Activated T-cell treated with anti-CD3 and anti-CD28 coated beads, Interleukin-2, amount 50 U/mL, for 24 hours (primary cell): ENCODE data around the gene VPS37B.

Experiments
- DNase-seq: peaks from one replicate; pipeline ENCODE4 v3.0.0-alpha.2; 2020
- H3K27ac Mint-ChIP-seq: 2 replicates; pipeline ENCODE4 v1.8.0; 2020; ENCODE audit warnings: mild to moderate bottlenecking, mixed read lengths
- H3K27me3 Mint-ChIP-seq: 2 replicates; pipeline ENCODE4 v1.8.0; 2020; ENCODE audit warnings: mixed read lengths
- H3K36me3 Mint-ChIP-seq: 2 replicates; pipeline ENCODE4 v1.8.0; 2020; ENCODE audit warnings: low read depth, mixed read lengths
- H3K4me1 Mint-ChIP-seq: 2 replicates; pipeline ENCODE4 v1.8.0; 2020; ENCODE audit warnings: low read depth, mixed read lengths
- H3K4me3 Mint-ChIP-seq: 2 replicates; pipeline ENCODE4 v1.8.0; 2020; ENCODE audit warnings: mild to moderate bottlenecking, moderate library complexity, mixed read lengths
- H3K9me3 Mint-ChIP-seq: 2 replicates; pipeline ENCODE4 v1.8.0; 2020; ENCODE audit warnings: mixed read lengths

Gene VPS37B

GRCh38 chr12:122849352-122850047 lies 46.4 kb downstream of the VPS37B start:
- H3K9me3 Mint-ChIP-seq, result no peaks in the 10 kb centered on the region
- no peaks in the 10 kb centered on the region for H3K4me1 Mint-ChIP-seq

GRCh38 chr12:122848471-122849351 lies 47.2 kb downstream of the VPS37B start:
- H3K36me3 Mint-ChIP-seq, result peaks cover 30% of the 10 kb centered on the region

More at GRCh38 chr12:122849352-122850047, 46.4 kb downstream of the VPS37B start:
- Mint-ChIP-seq H3K27ac (no peak overlapping the region), H3K27me3 (no peaks in the 10 kb centered on the region), H3K4me3 (no peak overlapping the region), H3K36me3 (peaks cover 32% of the 10 kb centered on the region)
- no peak for DNase-seq

DNA sequence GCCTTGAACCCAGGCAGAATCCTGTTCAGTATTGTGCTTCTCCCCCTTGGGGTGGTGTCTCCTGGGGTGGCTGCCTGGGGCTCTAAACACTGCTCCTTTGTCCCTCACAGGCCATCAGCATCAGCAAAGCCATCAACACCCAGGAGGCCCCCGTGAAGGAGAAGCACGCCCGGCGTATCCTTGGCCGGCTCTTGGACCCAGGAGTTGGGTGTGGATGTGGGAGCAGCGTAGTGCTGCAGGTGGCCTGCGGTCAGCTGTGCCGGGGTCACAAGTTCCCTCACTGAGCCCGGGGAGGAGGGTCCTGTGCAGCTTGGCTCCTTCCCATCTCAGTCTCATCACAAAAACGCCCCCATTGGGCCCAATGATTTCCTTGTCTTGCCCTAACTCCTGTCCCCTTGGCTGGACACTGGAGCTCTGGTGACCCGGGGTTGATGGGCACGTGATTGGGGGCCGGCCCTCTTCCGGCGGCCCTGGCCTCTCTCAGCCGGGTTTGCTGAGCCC lies 48.0 kb downstream of the VPS37B start:
- DNase-seq, result no peak
- Mint-ChIP-seq H3K4me3 (no peak overlapping the region), H3K27ac (peak overlapping the region; percentile 18), H3K4me1 (peaks cover 1% of the 10 kb centered on the region), H3K27me3 (no peaks in the 10 kb centered on the region), H3K36me3 (peaks cover 30% of the 10 kb centered on the region), H3K9me3 (no peaks in the 10 kb centered on the region)

More at GRCh38 chr12:122848471-122849351, 47.2 kb downstream of the VPS37B start:
- DNase-seq, result no peak
- H3K27me3 Mint-ChIP-seq, result no peaks in the 10 kb centered on the region
- H3K4me1 Mint-ChIP-seq, result peaks cover under 1% of the 10 kb centered on the region
- H3K4me3 Mint-ChIP-seq, result no peak overlapping the region
- no peak overlapping the region for H3K27ac Mint-ChIP-seq
- no peaks in the 10 kb centered on the region for H3K9me3 Mint-ChIP-seq

DNA sequence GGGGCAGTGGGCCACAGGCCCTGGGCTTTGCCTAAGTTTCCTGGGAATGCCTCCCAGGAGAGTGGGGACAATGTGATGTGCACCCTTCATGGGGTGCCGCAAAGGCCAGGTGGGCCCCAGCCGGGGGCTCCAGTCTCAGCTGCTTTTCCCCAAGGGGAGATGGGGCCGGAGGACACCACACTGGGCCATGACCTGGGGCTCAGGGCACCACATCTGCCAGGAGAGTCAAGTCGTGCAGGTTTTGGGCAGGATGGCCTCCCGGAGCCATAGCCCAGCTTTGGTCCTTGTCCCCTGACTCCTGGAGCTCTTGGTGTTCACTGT lies 48.4 kb downstream of the VPS37B start:
- peak overlapping the region; percentile 18 for H3K27ac Mint-ChIP-seq
- H3K4me1 Mint-ChIP-seq, result peaks cover 1% of the 10 kb centered on the region
- no peak overlapping the region for H3K4me3 Mint-ChIP-seq
- H3K27me3 Mint-ChIP-seq, result no peaks in the 10 kb centered on the region
- H3K9me3 Mint-ChIP-seq, result no peaks in the 10 kb centered on the region
- H3K36me3 Mint-ChIP-seq, result peaks cover 27% of the 10 kb centered on the region
- no peak for DNase-seq

DNA sequence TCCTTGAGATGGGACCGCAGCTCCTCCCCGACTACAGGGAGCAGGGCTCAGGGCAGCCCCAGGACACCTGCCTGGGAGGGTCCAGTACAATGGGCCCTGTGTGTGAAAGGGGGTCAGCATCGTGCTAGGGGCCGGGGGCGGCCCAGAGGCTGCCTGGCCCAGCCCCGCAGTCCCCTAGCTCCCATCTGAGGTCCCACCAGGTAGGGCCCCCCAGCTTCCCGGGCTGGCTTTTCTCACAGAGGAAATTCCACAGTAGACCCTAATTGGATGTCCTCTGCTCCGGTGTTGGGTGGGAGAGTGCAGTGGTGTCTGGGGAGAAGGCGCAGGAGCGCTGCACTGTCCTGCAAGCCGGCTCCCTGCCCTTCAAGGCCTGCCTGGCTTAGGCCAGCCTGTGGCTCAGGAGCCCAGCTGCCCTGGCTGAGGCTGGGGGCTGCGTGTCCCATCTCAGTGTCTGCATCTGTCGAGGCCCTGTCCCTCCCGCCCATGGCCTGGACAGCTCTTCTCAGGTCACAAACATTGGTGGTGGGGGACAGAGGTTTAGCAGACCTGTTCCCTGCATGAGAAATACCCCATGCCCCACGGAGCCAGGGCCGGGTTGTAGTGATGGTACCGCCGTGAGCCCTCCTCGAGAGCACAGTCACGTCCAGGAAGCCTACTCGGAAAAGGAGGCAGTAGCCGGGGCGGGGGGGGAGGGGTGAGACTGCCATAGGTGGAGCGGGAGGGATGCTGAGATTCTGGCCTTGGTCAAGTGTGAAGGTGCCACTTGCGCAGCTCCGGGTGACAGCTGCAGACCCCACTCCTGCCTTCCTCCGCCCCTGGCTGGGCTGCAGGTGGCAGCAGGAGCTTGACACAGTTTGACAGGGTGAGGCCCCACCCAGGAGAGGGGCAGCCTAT lies 49.1 kb downstream of the VPS37B start:
- Mint-ChIP-seq H3K27me3 (no peaks in the 10 kb centered on the region), H3K9me3 (no peaks in the 10 kb centered on the region), H3K4me3 (no peak overlapping the region), H3K4me1 (peaks cover 1% of the 10 kb centered on the region), H3K27ac (no peak overlapping the region), H3K36me3 (peaks cover 21% of the 10 kb centered on the region)
- no peak for DNase-seq

GRCh38 chr12:122845865-122846621 lies 49.9 kb downstream of the VPS37B start:
- peaks cover 6% of the 10 kb centered on the region for H3K4me1 Mint-ChIP-seq
- no peak overlapping the region for H3K4me3 Mint-ChIP-seq
- DNase-seq, result no peak
- no peak overlapping the region for H3K27ac Mint-ChIP-seq
- H3K27me3 Mint-ChIP-seq, result no peaks in the 10 kb centered on the region
- H3K9me3 Mint-ChIP-seq, result no peaks in the 10 kb centered on the region
- H3K36me3 Mint-ChIP-seq, result peaks cover 16% of the 10 kb centered on the region

- no peak overlapping the region for H3K4me3 Mint-ChIP-seq
- no peaks in the 10 kb centered on the region for H3K9me3 Mint-ChIP-seq
- DNase-seq, result no peak
- H3K27me3 Mint-ChIP-seq, result no peaks in the 10 kb centered on the region
- peaks cover 10% of the 10 kb centered on the region for H3K4me1 Mint-ChIP-seq
- peaks cover 13% of the 10 kb centered on the region for H3K36me3 Mint-ChIP-seq
- H3K27ac Mint-ChIP-seq, result no peak overlapping the region
Observed at GRCh38 chr12:122845041-122845864, 50.7 kb downstream of the VPS37B start.

DNA sequence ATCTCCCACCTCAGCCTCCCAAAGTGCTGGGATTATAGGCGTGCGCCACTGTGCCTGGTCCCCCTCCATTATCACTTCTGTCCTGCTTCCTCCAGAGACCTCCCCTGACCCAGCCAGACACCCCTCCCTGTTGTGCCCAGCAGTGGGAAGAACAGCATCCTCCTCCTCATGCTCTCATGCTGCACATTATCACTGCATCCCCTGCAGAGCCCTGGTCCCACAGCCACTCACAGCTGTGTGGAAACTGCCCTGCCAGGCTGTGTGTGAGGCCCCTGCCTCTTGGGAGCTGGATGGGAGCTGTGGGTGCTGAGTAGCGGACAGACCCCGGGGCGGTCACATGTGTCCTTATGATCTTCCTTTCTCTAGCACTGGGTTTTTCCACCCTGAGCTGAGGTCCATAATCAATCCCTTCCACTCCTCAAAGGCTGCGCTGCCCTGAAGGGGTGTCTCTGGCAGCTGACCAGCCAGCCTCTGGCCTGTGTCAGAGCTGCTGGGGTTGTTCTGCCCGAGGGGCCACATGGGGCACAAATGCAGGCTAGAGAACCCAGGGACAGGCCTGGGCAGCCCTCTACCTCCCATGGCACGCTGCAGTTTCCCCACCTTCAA lies 51.5 kb downstream of the VPS37B start:
- Mint-ChIP-seq H3K4me1 (peaks cover 16% of the 10 kb centered on the region), H3K27me3 (no peaks in the 10 kb centered on the region), H3K36me3 (peaks cover 11% of the 10 kb centered on the region), H3K9me3 (no peaks in the 10 kb centered on the region), H3K4me3 (no peak overlapping the region), H3K27ac (peak overlapping the region; percentile 44)
- DNase-seq, result no peak

GRCh38 chr12:122843455-122843854 lies 52.5 kb downstream of the VPS37B start:
- DNase-seq, result no peak
- Mint-ChIP-seq H3K36me3 (peaks cover 9% of the 10 kb centered on the region), H3K9me3 (no peaks in the 10 kb centered on the region), H3K27ac (no peak overlapping the region), H3K27me3 (no peaks in the 10 kb centered on the region), H3K4me3 (no peak overlapping the region), H3K4me1 (peaks cover 23% of the 10 kb centered on the region)

GRCh38 chr12:122842505-122843405 lies 53.2 kb downstream of the VPS37B start:
- H3K4me1 Mint-ChIP-seq, result peaks cover 30% of the 10 kb centered on the region
- H3K27me3 Mint-ChIP-seq, result no peaks in the 10 kb centered on the region
- DNase-seq, result no peak
- H3K36me3 Mint-ChIP-seq, result peaks cover 9% of the 10 kb centered on the region
- H3K27ac Mint-ChIP-seq, result no peak overlapping the region
- no peaks in the 10 kb centered on the region for H3K9me3 Mint-ChIP-seq
- H3K4me3 Mint-ChIP-seq, result no peak overlapping the region

DNA sequence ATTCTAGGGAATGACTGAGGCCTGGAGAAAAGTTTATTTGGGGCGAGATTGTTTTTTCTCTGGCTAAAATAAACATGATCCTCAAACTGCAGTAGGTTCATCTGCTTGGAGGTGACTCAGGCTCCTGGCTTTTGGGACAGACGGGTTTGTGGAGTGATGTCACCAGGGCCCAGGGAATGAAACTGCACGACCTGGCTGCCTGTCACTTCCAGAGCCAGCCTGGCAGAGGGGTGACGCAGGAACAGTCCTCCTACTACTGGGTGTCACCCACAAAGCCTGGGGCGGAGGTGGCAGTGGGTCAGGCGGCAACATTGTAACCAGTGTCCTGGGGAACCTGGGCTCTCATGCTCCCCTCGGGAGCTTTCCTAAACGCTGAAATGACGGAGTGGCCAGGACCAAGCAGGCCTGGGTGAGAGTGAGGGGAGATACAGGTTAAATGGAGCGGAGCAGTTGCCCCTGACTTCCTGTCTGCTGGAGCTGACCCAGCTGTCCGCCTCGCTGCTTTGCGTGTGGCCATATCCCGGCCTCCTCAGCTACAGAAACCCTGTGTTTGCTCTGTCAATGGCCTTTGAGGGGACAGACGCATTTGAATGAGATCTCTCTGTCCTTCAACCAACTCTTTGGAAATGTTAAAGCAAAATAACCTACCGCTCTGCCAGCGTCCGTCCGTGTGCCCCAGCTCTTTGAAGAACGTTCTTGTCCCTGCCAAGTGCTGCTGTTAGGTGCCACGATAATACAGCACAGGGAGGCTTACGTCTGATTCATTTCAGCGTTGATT lies 54.2 kb downstream of the VPS37B start:
- peak; percentile 24 for DNase-seq
- no peak overlapping the region for H3K27ac Mint-ChIP-seq
- H3K4me1 Mint-ChIP-seq, result peaks cover 39% of the 10 kb centered on the region
- H3K36me3 Mint-ChIP-seq, result peaks cover 12% of the 10 kb centered on the region
- H3K4me3 Mint-ChIP-seq, result no peak overlapping the region
- no peaks in the 10 kb centered on the region for H3K27me3 Mint-ChIP-seq
- no peaks in the 10 kb centered on the region for H3K9me3 Mint-ChIP-seq
